ENCODE data around the gene DDIT3. TPM values are rescaled to one million over a fixed set of nuclear protein-coding genes. Genes with fewer than 3 reads are reported as not detected.

The DDIT3 gene
- total and polyA plus RNA-seq, 8 donors: 8.5 to 52.7 (median 9.9) TPM

- 82 to 84% methylated on average over 15 of the region's 15 CpGs for WGBS, 2 donors
- TF ChIP-seq, protein P1, sequence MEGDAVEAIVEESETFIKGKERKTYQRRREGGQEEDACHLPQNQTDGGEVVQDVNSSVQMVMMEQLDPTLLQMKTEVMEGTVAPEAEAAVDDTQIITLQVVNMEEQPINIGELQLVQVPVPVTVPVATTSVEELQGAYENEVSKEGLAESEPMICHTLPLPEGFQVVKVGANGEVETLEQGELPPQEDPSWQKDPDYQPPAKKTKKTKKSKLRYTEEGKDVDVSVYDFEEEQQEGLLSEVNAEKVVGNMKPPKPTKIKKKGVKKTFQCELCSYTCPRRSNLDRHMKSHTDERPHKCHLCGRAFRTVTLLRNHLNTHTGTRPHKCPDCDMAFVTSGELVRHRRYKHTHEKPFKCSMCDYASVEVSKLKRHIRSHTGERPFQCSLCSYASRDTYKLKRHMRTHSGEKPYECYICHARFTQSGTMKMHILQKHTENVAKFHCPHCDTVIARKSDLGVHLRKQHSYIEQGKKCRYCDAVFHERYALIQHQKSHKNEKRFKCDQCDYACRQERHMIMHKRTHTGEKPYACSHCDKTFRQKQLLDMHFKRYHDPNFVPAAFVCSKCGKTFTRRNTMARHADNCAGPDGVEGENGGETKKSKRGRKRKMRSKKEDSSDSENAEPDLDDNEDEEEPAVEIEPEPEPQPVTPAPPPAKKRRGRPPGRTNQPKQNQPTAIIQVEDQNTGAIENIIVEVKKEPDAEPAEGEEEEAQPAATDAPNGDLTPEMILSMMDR (IDR thresholded peaks at IDR 0.05): no peak
- H3K9me3 ChIP-seq: no peaks in the 10 kb centered on the region
- peaks cover 0 to 21% (median 13%) of the 10 kb centered on the region in 3 donors for H3K36me3 ChIP-seq
- intact Hi-C loops (cut with DNase I): no loop called here
- no peak overlapping the region for H3K27ac ChIP-seq
- H3K27me3 ChIP-seq: no peaks in the 10 kb centered on the region
- FAIRE-seq (no peak), ATAC-seq (no peak), DNase-seq (peak in 1 of 6 donors; percentile 18)
- H3K4me1 ChIP-seq: peaks cover 0 to 10% (median 0%) of the 10 kb centered on the region in 3 donors
- H3K4me3 ChIP-seq: no peak overlapping the region
These were observed 28.7 kb downstream of the DDIT3 start for GRCh38 chr12:57491393-57492280.

DNA sequence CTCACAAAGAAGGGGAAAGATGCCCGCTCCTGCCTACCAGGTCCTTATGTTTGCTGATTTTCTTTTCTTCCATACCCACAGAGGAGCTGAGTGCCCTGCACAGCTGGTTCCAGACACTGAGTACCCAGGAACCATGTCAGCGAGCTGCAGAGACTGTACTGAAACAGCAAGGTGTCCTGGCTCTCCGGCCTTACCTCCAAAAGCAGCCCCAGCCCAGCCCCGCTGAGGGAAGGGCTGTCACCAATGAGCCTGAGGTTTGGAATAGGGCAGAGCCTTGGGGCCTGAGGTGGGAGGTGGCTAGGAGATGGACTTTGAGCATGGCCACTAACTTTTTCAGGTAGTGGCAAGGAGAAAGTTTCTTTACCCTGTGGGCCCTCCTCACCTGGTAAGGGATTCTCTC, 30.2 kb downstream of the DDIT3 start:
- WGBS, 2 donors: 91 to 95% methylated on average over 4 of the region's 4 CpGs
- H3K36me3 ChIP-seq: peaks cover 0 to 21% (median 13%) of the 10 kb centered on the region in 3 donors
- FAIRE-seq: no peak
- no peaks in the 10 kb centered on the region for H3K9me3 ChIP-seq
- no peaks in the 10 kb centered on the region for H3K27me3 ChIP-seq
- H3K4me3 ChIP-seq: no peak overlapping the region
- ATAC-seq: no peak
- peaks cover 0 to 10% (median 0%) of the 10 kb centered on the region in 3 donors for H3K4me1 ChIP-seq
- DNase-seq: no peak
- H3K27ac ChIP-seq: no peak overlapping the region
- TF ChIP-seq, protein P1 (IDR thresholded peaks at IDR 0.05): no peak
- intact Hi-C loops (cut with DNase I): no loop called here

GRCh38 chr12:57489157-57489641, 31.1 kb downstream of the DDIT3 start:
- TF ChIP-seq, protein P1 (IDR thresholded peaks at IDR 0.05): no peak
- DNase-seq (no peak), ATAC-seq (no peak), FAIRE-seq (no peak)
- H3K4me3 ChIP-seq: peak overlapping the region in 3 of 4 donors; percentile 53 to 93 (median 84)
- WGBS, 2 donors: 60 to 74% methylated on average over 5 of the region's 5 CpGs
- H3K9me3 ChIP-seq: no peaks in the 10 kb centered on the region
- H3K27ac ChIP-seq: no peak overlapping the region
- peaks cover 0 to 10% (median 0%) of the 10 kb centered on the region in 3 donors for H3K4me1 ChIP-seq
- H3K36me3 ChIP-seq: peaks cover 0 to 21% (median 13%) of the 10 kb centered on the region in 3 donors
- H3K27me3 ChIP-seq: no peaks in the 10 kb centered on the region
- intact Hi-C loops (cut with DNase I): no loop called here

DNA sequence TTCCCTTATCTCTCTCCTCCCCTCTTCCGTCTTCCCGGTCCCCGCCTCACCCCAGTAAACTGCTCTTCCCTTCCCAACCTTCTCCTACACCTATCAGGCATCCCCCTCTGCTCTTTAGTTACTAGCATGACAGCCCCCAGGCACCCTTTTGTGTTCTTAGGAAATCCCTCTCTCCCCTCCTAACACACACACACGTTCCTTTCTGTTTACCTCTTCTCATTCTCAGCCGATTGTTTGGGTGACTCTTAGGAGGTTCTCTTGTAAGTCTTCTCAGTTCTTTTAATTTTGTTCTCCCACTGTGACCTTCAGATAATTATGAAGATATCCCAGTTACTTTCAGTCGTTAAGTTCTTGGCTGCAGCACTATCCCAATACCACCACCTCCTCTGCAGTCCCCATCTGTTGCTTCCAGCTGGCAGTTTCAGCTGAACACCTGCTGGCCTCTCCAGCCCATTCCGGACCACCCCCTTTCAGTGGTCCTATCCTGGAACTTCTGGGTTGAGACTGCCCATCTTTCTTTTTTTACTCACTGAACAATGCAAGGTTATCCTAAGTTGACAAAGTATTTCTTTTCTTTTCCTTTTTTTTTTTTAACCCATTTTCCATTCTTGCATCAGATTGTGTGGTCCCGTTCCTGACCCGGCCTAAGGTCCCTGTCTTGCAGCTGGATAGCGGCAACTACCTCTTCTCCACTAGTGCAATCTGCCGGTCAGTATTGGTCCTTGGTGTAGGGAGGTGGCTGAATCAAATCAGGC, 31.7 kb downstream of the DDIT3 start:
- Histone ChIP-seq H3K27ac (peak overlapping the region in 2 of 4 donors; percentile 6 to 50), H3K9me3 (no peaks in the 10 kb centered on the region), H3K36me3 (peaks cover 0 to 21% (median 13%) of the 10 kb centered on the region in 3 donors), H3K27me3 (no peaks in the 10 kb centered on the region), H3K4me3 (peak overlapping the region; percentile 53 to 93 (median 82)), H3K4me1 (peaks cover 0 to 10% (median 0%) of the 10 kb centered on the region in 3 donors)
- TF ChIP-seq, protein P1 (IDR thresholded peaks at IDR 0.05): no peak
- DNase-seq (peak in 1 of 6 donors; percentile 38), ATAC-seq (peak in 2 of 4 donors; percentile 14 to 17), FAIRE-seq (no peak)
- intact Hi-C loops (cut with DNase I): no loop called here
- 13% methylated on average over 11 of the region's 11 CpGs for WGBS, 2 donors
